NT2/D1 (cell line): ENCODE results near the gene CCT6A.
"Not testable (repeated sequence)": the region's sequence is repeated elsewhere in the genome, so short reads cannot be mapped to it uniquely, and the experiment has no call there.

Source experiments
- DNase-seq: peaks from one replicate; pipeline ENCODE4 v3.0.0-alpha.2; 2011; ENCODE audit warnings: low read depth, low spot score
- H3K27me3 ChIP-seq: 2 replicates; pipeline ENCODE4 v1.6.0; 2011; ENCODE audit warnings: mild to moderate bottlenecking; ENCODE audit not compliant: insufficient read length, insufficient read depth
- H3K36me3 ChIP-seq: 2 replicates; pipeline ENCODE4 v1.6.1; 2011; ENCODE audit warnings: mild to moderate bottlenecking, low read length, mixed read lengths; ENCODE audit not compliant: insufficient read depth, insufficient read length
- H3K4me1 ChIP-seq: 2 replicates; pipeline ENCODE4 v1.5.1; 2011; ENCODE audit not compliant: insufficient read depth, insufficient read length
- H3K4me3 ChIP-seq: 2 replicates; pipeline ENCODE4 v1.5.1; 2011; ENCODE audit warnings: low read depth; ENCODE audit not compliant: insufficient read length
- H3K9ac ChIP-seq: 2 replicates; pipeline ENCODE4 v1.6.0; 2011; ENCODE audit warnings: low read depth; ENCODE audit not compliant: insufficient read length
- H3K9me3 ChIP-seq: 2 replicates; pipeline ENCODE4 v1.5.1; 2011; ENCODE audit warnings: mild to moderate bottlenecking, low read length; ENCODE audit not compliant: insufficient read depth
- SUZ12 ChIP-seq: IDR thresholded peaks from 2 replicates; pipeline ENCODE4 v1.6.1; 2011; ENCODE audit not compliant: insufficient read length, insufficient read depth; ENCODE audit errors: extremely low read depth
- YY1 ChIP-seq: IDR thresholded peaks from 2 replicates; pipeline ENCODE4 v1.6.1; 2011; ENCODE audit not compliant: insufficient read length, insufficient read depth
- ZNF274 ChIP-seq: IDR thresholded peaks from 2 replicates; pipeline ENCODE4 v1.6.1; 2011; ENCODE audit warnings: mild to moderate bottlenecking, low read depth, low read length

CCT6A gene

GRCh38 chr7:56040730-56041129, 10.8 kb upstream of the CCT6A start:
- no peaks in the 10 kb centered on the region for H3K4me1 ChIP-seq

GRCh38 chr7:56045758-56046157, 5.8 kb upstream of the CCT6A start:
- not testable (repeated sequence) for H3K4me1 ChIP-seq, H3K27me3 ChIP-seq, DNase-seq, H3K9me3 ChIP-seq, H3K9ac ChIP-seq, H3K4me3 ChIP-seq
- H3K36me3 ChIP-seq = peaks cover 42% of the 10 kb centered on the region

More at GRCh38 chr7:56040730-56041129, 10.8 kb upstream of the CCT6A start:
- Histone ChIP-seq H3K9me3 (no peaks in the 10 kb centered on the region), H3K36me3 (peaks cover 45% of the 10 kb centered on the region), H3K27me3 (no peaks in the 10 kb centered on the region), H3K9ac (no peak overlapping the region), H3K4me3 (no peak overlapping the region)
- no peak for DNase-seq
- TF ChIP-seq ZNF274 (no peak), SUZ12 (no peak), YY1 (no peak)

GRCh38 chr7:56046721-56047445, 4.7 kb upstream of the CCT6A start:
- no peak overlapping the region for H3K9ac ChIP-seq
- DNase-seq = no peak

GRCh38 chr7:56047446-56048116, 4.0 kb upstream of the CCT6A start:
- peaks cover 34% of the 10 kb centered on the region for H3K36me3 ChIP-seq
- H3K4me3 ChIP-seq, H3K9me3 ChIP-seq, H3K4me1 ChIP-seq, H3K9ac ChIP-seq, H3K27me3 ChIP-seq, DNase-seq: not testable (repeated sequence)

More at GRCh38 chr7:56046721-56047445, 4.7 kb upstream of the CCT6A start:
- TF ChIP-seq ZNF274 = no peak
- peaks cover 34% of the 10 kb centered on the region for H3K36me3 ChIP-seq
- peaks cover 3% of the 10 kb centered on the region for H3K4me1 ChIP-seq
- no peak overlapping the region for H3K4me3 ChIP-seq
- H3K9me3 ChIP-seq = no peaks in the 10 kb centered on the region
- no peaks in the 10 kb centered on the region for H3K27me3 ChIP-seq

GRCh38 chr7:56048245-56048644, 3.3 kb upstream of the CCT6A start:
- Histone ChIP-seq H3K9me3 (no peaks in the 10 kb centered on the region), H3K4me1 (peaks cover 3% of the 10 kb centered on the region), H3K36me3 (peaks cover 36% of the 10 kb centered on the region), H3K9ac (no peak overlapping the region), H3K4me3 (no peak overlapping the region), H3K27me3 (no peaks in the 10 kb centered on the region)
- DNase-seq = no peak
- TF ChIP-seq YY1 (no peak), SUZ12 (no peak), ZNF274 (no peak)

GRCh38 chr7:56048763-56049162, 2.8 kb upstream of the CCT6A start:
- not testable (repeated sequence) for DNase-seq, H3K4me3 ChIP-seq, H3K27me3 ChIP-seq, H3K9ac ChIP-seq, H3K9me3 ChIP-seq, H3K4me1 ChIP-seq
- peaks cover 39% of the 10 kb centered on the region for H3K36me3 ChIP-seq

GRCh38 chr7:56051053-56051338, 569 bp upstream of the CCT6A start:
- no peak for TF ChIP-seq ZNF274
- TF ChIP-seq YY1 = no peak
- TF ChIP-seq SUZ12 = no peak
- H3K27me3 ChIP-seq = no peaks in the 10 kb centered on the region
- H3K4me1 ChIP-seq = peaks cover 3% of the 10 kb centered on the region
- peaks cover 48% of the 10 kb centered on the region for H3K36me3 ChIP-seq
- DNase-seq = no peak
- H3K9ac ChIP-seq = peak overlapping the region; percentile 98
- H3K9me3 ChIP-seq = no peaks in the 10 kb centered on the region
- peak overlapping the region; percentile 90 for H3K4me3 ChIP-seq

- H3K4me1 ChIP-seq = peaks cover 2% of the 10 kb centered on the region
- TF ChIP-seq YY1 (no peak), SUZ12 (no peak), ZNF274 (no peak)
Measured at GRCh38 chr7:56053379-56053778, 1.8 kb downstream of the CCT6A start.

More at GRCh38 chr7:56053379-56053778, 1.8 kb downstream of the CCT6A start:
- Histone ChIP-seq H3K4me3 (peak overlapping the region; percentile 90), H3K27me3 (no peaks in the 10 kb centered on the region), H3K9ac (peak overlapping the region; percentile 99), H3K9me3 (no peaks in the 10 kb centered on the region), H3K36me3 (peaks cover 71% of the 10 kb centered on the region)
- DNase-seq = no peak
